WTC11 (cell line): ENCODE measurements around the gene RAPGEF5.

Experiments used
- CBFB ChIP-seq: sonication (generic); formaldehyde crosslinking; IDR thresholded peaks from 2 replicates; pipeline ENCODE4 v1.8.1; 2022; ENCODE audit warnings: mild to moderate bottlenecking, low read depth, missing genetic modification reagents
- ESRRA ChIP-seq: sonication (generic); formaldehyde crosslinking; IDR thresholded peaks from 2 replicates; pipeline ENCODE4 v1.8.1; 2022; ENCODE audit warnings: mild to moderate bottlenecking, missing genetic modification reagents, borderline replicate concordance
- IRF2 ChIP-seq: sonication (generic); formaldehyde crosslinking; IDR thresholded peaks from 2 replicates; pipeline ENCODE4 v1.8.0; 2022; ENCODE audit warnings: low read depth, missing genetic modification reagents, borderline replicate concordance
- JUN ChIP-seq: sonication (generic); formaldehyde crosslinking; IDR thresholded peaks from 2 replicates; pipeline ENCODE4 v1.8.0; 2023; ENCODE audit warnings: mild to moderate bottlenecking, missing genetic modification reagents
- SMAD3 ChIP-seq: sonication (generic); formaldehyde crosslinking; IDR thresholded peaks from 2 replicates; pipeline ENCODE4 v1.8.0; 2022; ENCODE audit warnings: missing genetic modification reagents, mild to moderate bottlenecking, borderline replicate concordance
- SOX15 ChIP-seq: fragments of 250-450 bp; sonication (Bioruptor Pico); IDR thresholded peaks from 2 replicates; pipeline ENCODE4 v1.9.0; 2021; ENCODE audit warnings: mild to moderate bottlenecking
- SP1 ChIP-seq: sonication (generic); formaldehyde crosslinking; conservative IDR thresholded peaks from 2 replicates; pipeline ENCODE4 v1.8.1; 2022; ENCODE audit warnings: missing genetic modification reagents
- TP53 ChIP-seq: sonication (generic); formaldehyde crosslinking; IDR thresholded peaks from 2 replicates; pipeline ENCODE4 v1.8.1; 2023; ENCODE audit warnings: mild to moderate bottlenecking, missing genetic modification reagents
- ZNF121 ChIP-seq: sonication (generic); formaldehyde crosslinking; IDR thresholded peaks from 2 replicates; pipeline ENCODE4 v1.8.0; 2023; ENCODE audit warnings: missing genetic modification reagents
- TF ChIP-seq, protein P1 (sequence below): sonication (generic); formaldehyde crosslinking; conservative IDR thresholded peaks from 2 replicates; pipeline ENCODE4 v1.8.1; 2022; ENCODE audit warnings: mild to moderate bottlenecking, missing genetic modification reagents
- TF ChIP-seq, protein P2 (sequence below): fragments of 250-450 bp; sonication (Bioruptor Pico); IDR thresholded peaks from 2 replicates; pipeline ENCODE4 v1.9.0; 2021; ENCODE audit warnings: moderate library complexity, mild to moderate bottlenecking, inconsistent platforms, borderline replicate concordance
- TF ChIP-seq, protein P3 (sequence below): sonication (generic); formaldehyde crosslinking; IDR thresholded peaks from 2 replicates; pipeline ENCODE4 v1.8.1; 2022; ENCODE audit warnings: missing genetic modification reagents, borderline replicate concordance
- TF ChIP-seq, protein P4 (sequence below): fragments of 200-600 bp; IDR thresholded peaks from 2 replicates; pipeline ENCODE4 v1.8.0; 2022; ENCODE audit warnings: antibody characterized with exemption
- TF ChIP-seq, protein P5 (sequence below): sonication (generic); formaldehyde crosslinking; IDR thresholded peaks from 2 replicates; pipeline ENCODE4 v1.8.1; 2022; ENCODE audit warnings: low read depth, missing genetic modification reagents, borderline replicate concordance

DNA sequence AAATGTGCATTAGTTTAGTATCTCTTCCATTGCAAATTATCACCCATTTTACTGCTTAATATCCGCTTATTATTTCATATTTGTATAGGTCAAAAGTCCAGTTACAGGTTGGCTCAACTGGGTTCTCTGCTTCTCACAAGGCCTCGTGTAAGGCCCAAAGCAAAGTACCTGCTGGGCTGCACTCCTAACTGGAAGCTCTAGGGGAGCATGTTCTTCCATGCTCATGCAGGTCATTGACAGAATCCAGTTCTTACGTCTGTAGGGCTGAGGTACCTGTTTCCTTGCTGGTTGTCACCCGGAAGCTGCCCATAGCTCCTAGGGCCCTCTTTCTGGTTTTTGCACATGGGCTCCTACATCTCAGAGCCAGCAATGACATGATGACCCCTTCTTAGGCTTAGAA lies 79.6 kb downstream of the RAPGEF5 start:
- TF ChIP-seq, protein P1, sequence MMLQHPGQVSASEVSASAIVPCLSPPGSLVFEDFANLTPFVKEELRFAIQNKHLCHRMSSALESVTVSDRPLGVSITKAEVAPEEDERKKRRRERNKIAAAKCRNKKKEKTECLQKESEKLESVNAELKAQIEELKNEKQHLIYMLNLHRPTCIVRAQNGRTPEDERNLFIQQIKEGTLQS, result no peak
- TF ChIP-seq SMAD3 (CRISPR knock-in tag) (no peak), SOX15 (CRISPR knock-in tag) (no peak), TP53 (no peak), ZNF121 (CRISPR knock-in tag) (no peak), ESRRA (CRISPR knock-in tag) (no peak), SP1 (CRISPR knock-in tag) (no peak), JUN (no peak), CBFB (CRISPR knock-in tag) (no peak), IRF2 (CRISPR knock-in tag) (no peak)
- TF ChIP-seq, protein P2, sequence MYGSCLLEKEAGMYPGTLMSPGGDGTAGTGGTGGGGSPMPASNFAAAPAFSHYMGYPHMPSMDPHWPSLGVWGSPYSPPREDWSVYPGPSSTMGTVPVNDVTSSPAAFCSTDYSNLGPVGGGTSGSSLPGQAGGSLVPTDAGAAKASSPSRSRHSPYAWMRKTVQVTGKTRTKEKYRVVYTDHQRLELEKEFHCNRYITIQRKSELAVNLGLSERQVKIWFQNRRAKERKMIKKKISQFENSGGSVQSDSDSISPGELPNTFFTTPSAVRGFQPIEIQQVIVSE (CRISPR knock-in tag), result no peak
- TF ChIP-seq, protein P3, sequence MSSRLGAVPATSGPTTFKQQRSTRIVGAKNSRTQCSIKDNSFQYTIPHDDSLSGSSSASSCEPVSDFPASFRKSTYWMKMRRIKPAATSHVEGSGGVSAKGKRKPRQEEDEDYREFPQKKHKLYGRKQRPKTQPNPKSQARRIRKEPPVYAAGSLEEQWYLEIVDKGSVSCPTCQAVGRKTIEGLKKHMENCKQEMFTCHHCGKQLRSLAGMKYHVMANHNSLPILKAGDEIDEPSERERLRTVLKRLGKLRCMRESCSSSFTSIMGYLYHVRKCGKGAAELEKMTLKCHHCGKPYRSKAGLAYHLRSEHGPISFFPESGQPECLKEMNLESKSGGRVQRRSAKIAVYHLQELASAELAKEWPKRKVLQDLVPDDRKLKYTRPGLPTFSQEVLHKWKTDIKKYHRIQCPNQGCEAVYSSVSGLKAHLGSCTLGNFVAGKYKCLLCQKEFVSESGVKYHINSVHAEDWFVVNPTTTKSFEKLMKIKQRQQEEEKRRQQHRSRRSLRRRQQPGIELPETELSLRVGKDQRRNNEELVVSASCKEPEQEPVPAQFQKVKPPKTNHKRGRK (CRISPR knock-in tag), result no peak
- TF ChIP-seq, protein P4, sequence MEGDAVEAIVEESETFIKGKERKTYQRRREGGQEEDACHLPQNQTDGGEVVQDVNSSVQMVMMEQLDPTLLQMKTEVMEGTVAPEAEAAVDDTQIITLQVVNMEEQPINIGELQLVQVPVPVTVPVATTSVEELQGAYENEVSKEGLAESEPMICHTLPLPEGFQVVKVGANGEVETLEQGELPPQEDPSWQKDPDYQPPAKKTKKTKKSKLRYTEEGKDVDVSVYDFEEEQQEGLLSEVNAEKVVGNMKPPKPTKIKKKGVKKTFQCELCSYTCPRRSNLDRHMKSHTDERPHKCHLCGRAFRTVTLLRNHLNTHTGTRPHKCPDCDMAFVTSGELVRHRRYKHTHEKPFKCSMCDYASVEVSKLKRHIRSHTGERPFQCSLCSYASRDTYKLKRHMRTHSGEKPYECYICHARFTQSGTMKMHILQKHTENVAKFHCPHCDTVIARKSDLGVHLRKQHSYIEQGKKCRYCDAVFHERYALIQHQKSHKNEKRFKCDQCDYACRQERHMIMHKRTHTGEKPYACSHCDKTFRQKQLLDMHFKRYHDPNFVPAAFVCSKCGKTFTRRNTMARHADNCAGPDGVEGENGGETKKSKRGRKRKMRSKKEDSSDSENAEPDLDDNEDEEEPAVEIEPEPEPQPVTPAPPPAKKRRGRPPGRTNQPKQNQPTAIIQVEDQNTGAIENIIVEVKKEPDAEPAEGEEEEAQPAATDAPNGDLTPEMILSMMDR, result no peak
- TF ChIP-seq, protein P5, sequence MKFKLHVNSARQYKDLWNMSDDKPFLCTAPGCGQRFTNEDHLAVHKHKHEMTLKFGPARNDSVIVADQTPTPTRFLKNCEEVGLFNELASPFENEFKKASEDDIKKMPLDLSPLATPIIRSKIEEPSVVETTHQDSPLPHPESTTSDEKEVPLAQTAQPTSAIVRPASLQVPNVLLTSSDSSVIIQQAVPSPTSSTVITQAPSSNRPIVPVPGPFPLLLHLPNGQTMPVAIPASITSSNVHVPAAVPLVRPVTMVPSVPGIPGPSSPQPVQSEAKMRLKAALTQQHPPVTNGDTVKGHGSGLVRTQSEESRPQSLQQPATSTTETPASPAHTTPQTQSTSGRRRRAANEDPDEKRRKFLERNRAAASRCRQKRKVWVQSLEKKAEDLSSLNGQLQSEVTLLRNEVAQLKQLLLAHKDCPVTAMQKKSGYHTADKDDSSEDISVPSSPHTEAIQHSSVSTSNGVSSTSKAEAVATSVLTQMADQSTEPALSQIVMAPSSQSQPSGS (CRISPR knock-in tag), result no peak
